HepG2 (cell line): Measurements from ENCODE around the gene ANKRD17. TPM values are rescaled to one million over a fixed set of nuclear protein-coding genes. Genes with fewer than 3 reads are reported as not detected.
A peak's percentile ranks its signal among the peaks of the same experiment; 100 is the strongest.

Source experiments
- MEF2D ChIP-seq: sonication (generic); formaldehyde crosslinking; IDR thresholded peaks from 2 replicates; pipeline ENCODE4 v1.5.1; 2020; ENCODE audit warnings: mild to moderate bottlenecking, missing genetic modification reagents
- SETDB1 ChIP-seq: sonication (generic); formaldehyde crosslinking; IDR thresholded peaks from 2 replicates; pipeline ENCODE4 v1.5.1; 2020; ENCODE audit warnings: missing genetic modification reagents, mild to moderate bottlenecking, borderline replicate concordance
- ZBTB38 ChIP-seq: sonication (generic); formaldehyde crosslinking; IDR thresholded peaks from 2 replicates; pipeline ENCODE4 v1.5.1; 2020; ENCODE audit warnings: mild to moderate bottlenecking, missing genetic modification reagents
- ZNF260 ChIP-seq: sonication (generic); formaldehyde crosslinking; IDR thresholded peaks from 2 replicates; pipeline ENCODE4 v1.4.0; 2020; ENCODE audit warnings: missing genetic modification reagents, low read depth, mild to moderate bottlenecking, borderline replicate concordance
- ZNF33A ChIP-seq: sonication (generic); formaldehyde crosslinking; IDR thresholded peaks from 2 replicates; pipeline ENCODE4 v1.5.1; 2020; ENCODE audit warnings: missing genetic modification reagents, mild to moderate bottlenecking, moderate library complexity, borderline replicate concordance
- ZNF737 ChIP-seq: sonication (generic); formaldehyde crosslinking; IDR thresholded peaks from 2 replicates; pipeline ENCODE4 v1.5.0; 2020; ENCODE audit warnings: missing genetic modification reagents, mild to moderate bottlenecking, borderline replicate concordance
- polyA plus RNA-seq, 8 experiments: library from polyadenylated mRNA; depleted of rRNA in 3 of 8; stranded (reverse) in 7 of 8; unstranded in 1 of 8; fragments of >200 nt; fragmentation: Illumina TruSeq in 4 of 8; extraction: Trizol in 4 of 8; gene quantifications; 2 replicates each; pipeline versions ENCODE4 v1.2.1 to v1.2.3, GENCODE V29; 2011 to 2016; ENCODE audit warnings: low read depth in 4 of 8, missing spikeins in 1 of 8, mixed read lengths in 1 of 8; ENCODE audit not compliant: insufficient read depth in 1 of 8
- total RNA-seq, 5 experiments: library from RNA; depleted of rRNA; stranded (reverse); fragments of >200 nt; fragmentation: Illumina TruSeq; extraction: Trizol; gene quantifications; 2 replicates each; pipeline ENCODE4 v1.2.3, GENCODE V29; 2016; ENCODE audit warnings: low read depth in 1 of 5
- TF ChIP-seq, protein P1 (sequence below): IDR thresholded peaks from 2 replicates; pipeline ENCODE4 v1.6.1; 2016
- TF ChIP-seq, protein P2 (sequence below): sonication (generic); formaldehyde crosslinking; IDR thresholded peaks from 2 replicates; pipeline ENCODE4 v1.4.0; 2020; ENCODE audit warnings: missing genetic modification reagents
- TF ChIP-seq, protein P3 (sequence below): sonication (generic); formaldehyde crosslinking; IDR thresholded peaks from 2 replicates; pipeline ENCODE4 v1.5.1; 2020; ENCODE audit warnings: mild to moderate bottlenecking, missing genetic modification reagents, borderline replicate concordance
- TF ChIP-seq, protein P4 (sequence below): sonication (generic); formaldehyde crosslinking; IDR thresholded peaks from 2 replicates; pipeline ENCODE4 v1.8.0; 2022; ENCODE audit warnings: missing genetic modification reagents, mild to moderate bottlenecking, inconsistent platforms, borderline replicate concordance
- TF ChIP-seq, protein P5 (sequence below): sonication (generic); formaldehyde crosslinking; IDR thresholded peaks from 2 replicates; pipeline ENCODE4 v1.5.0; 2020; ENCODE audit warnings: mild to moderate bottlenecking, missing genetic modification reagents, borderline replicate concordance

ANKRD17 gene
- total and polyA plus RNA-seq, 2 of the 13 experiments (the other 11 are each of a cell fraction or from before 2014, with no cell fraction given), result 55.7 to 61.1 TPM

DNA sequence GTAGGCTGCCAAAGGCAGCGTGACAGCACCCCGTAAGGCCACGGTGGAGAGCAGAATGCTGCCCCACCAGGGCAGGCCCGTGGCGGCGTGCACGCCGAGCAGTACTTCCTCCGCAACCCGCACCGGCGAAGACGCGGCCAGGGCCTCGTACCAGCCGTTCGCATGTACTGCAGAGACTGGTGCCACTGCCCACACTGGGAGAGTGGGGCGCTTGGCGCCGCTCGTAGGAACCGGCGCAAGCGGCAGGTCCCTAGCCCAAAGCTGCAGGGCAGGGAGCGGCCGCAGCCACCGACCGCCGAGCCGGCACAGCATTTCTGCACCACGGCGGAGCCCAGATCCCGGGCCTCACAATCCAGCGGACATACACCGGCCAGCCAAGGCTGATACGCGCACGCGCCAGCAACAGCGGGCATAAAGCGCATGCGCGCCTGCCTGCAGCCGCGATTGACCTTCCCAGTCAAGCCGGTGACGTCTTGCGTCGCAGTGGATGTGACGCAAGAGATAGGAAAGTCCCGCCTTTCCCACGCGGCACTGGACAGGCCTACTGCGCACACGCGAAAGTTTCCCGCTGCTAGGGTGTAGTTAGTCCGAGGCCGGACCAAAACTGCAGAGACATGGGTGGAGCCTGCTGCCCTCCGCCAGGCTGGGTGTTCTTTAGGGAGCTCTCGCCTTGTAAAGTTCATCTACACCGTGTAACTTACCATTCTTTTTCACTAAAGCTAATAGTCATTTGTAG lies 189.1 kb downstream of the ANKRD17 start, which contains the start of gene COX18 (continued):
- peak; percentile 41; the same call in 1 of the 2 replicates for TF ChIP-seq MEF2D (CRISPR knock-in tag)
- TF ChIP-seq ZNF260 (CRISPR knock-in tag), result 0 out of 2 replicates have a peak, but pooled peaks have one; percentile 56
- TF ChIP-seq, protein P1, sequence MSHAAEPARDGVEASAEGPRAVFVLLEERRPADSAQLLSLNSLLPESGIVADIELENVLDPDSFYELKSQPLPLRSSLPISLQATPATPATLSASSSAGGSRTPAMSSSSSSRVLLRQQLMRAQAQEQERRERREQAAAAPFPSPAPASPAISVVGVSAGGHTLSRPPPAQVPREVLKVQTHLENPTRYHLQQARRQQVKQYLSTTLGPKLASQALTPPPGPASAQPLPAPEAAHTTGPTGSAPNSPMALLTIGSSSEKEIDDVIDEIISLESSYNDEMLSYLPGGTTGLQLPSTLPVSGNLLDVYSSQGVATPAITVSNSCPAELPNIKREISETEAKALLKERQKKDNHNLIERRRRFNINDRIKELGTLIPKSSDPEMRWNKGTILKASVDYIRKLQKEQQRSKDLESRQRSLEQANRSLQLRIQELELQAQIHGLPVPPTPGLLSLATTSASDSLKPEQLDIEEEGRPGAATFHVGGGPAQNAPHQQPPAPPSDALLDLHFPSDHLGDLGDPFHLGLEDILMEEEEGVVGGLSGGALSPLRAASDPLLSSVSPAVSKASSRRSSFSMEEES (CRISPR knock-in tag), result no peak
- 0 out of 2 replicates have a peak, but pooled peaks have one; percentile 95 for TF ChIP-seq ZNF737 (CRISPR knock-in tag)
- TF ChIP-seq ZNF33A, result 0 out of 2 replicates have a peak, but pooled peaks have one; percentile 68
- TF ChIP-seq, protein P2, sequence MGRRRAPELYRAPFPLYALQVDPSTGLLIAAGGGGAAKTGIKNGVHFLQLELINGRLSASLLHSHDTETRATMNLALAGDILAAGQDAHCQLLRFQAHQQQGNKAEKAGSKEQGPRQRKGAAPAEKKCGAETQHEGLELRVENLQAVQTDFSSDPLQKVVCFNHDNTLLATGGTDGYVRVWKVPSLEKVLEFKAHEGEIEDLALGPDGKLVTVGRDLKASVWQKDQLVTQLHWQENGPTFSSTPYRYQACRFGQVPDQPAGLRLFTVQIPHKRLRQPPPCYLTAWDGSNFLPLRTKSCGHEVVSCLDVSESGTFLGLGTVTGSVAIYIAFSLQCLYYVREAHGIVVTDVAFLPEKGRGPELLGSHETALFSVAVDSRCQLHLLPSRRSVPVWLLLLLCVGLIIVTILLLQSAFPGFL, result 0 out of 2 replicates have a peak, but pooled peaks have one; percentile 11
- TF ChIP-seq, protein P3, sequence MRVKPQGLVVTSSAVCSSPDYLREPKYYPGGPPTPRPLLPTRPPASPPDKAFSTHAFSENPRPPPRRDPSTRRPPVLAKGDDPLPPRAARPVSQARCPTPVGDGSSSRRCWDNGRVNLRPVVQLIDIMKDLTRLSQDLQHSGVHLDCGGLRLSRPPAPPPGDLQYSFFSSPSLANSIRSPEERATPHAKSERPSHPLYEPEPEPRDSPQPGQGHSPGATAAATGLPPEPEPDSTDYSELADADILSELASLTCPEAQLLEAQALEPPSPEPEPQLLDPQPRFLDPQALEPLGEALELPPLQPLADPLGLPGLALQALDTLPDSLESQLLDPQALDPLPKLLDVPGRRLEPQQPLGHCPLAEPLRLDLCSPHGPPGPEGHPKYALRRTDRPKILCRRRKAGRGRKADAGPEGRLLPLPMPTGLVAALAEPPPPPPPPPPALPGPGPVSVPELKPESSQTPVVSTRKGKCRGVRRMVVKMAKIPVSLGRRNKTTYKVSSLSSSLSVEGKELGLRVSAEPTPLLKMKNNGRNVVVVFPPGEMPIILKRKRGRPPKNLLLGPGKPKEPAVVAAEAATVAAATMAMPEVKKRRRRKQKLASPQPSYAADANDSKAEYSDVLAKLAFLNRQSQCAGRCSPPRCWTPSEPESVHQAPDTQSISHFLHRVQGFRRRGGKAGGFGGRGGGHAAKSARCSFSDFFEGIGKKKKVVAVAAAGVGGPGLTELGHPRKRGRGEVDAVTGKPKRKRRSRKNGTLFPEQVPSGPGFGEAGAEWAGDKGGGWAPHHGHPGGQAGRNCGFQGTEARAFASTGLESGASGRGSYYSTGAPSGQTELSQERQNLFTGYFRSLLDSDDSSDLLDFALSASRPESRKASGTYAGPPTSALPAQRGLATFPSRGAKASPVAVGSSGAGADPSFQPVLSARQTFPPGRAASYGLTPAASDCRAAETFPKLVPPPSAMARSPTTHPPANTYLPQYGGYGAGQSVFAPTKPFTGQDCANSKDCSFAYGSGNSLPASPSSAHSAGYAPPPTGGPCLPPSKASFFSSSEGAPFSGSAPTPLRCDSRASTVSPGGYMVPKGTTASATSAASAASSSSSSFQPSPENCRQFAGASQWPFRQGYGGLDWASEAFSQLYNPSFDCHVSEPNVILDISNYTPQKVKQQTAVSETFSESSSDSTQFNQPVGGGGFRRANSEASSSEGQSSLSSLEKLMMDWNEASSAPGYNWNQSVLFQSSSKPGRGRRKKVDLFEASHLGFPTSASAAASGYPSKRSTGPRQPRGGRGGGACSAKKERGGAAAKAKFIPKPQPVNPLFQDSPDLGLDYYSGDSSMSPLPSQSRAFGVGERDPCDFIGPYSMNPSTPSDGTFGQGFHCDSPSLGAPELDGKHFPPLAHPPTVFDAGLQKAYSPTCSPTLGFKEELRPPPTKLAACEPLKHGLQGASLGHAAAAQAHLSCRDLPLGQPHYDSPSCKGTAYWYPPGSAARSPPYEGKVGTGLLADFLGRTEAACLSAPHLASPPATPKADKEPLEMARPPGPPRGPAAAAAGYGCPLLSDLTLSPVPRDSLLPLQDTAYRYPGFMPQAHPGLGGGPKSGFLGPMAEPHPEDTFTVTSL (CRISPR knock-in tag), result peak; percentile 78
- TF ChIP-seq ZBTB38, result peak; percentile 74; the same call in 1 of the 2 replicates
- TF ChIP-seq, protein P4, sequence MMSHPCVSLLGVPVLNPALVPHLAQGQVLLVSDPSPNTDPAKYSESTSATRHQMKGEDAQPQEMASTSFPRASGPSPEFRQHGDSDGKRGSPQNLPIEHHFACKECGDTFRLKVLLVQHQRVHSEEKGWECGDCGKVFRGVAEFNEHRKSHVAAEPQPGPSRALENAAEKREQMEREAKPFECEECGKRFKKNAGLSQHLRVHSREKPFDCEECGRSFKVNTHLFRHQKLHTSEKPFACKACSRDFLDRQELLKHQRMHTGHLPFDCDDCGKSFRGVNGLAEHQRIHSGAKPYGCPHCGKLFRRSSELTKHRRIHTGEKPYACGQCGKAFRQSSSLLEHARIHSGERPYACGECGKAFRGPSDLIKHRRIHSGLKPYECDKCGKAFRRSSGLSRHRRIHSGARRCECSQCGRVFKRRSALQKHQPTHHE (CRISPR knock-in tag), result peak; percentile 97; the same call in 1 of the 2 replicates
- no peak for TF ChIP-seq SETDB1 (CRISPR knock-in tag)
- TF ChIP-seq, protein P5, sequence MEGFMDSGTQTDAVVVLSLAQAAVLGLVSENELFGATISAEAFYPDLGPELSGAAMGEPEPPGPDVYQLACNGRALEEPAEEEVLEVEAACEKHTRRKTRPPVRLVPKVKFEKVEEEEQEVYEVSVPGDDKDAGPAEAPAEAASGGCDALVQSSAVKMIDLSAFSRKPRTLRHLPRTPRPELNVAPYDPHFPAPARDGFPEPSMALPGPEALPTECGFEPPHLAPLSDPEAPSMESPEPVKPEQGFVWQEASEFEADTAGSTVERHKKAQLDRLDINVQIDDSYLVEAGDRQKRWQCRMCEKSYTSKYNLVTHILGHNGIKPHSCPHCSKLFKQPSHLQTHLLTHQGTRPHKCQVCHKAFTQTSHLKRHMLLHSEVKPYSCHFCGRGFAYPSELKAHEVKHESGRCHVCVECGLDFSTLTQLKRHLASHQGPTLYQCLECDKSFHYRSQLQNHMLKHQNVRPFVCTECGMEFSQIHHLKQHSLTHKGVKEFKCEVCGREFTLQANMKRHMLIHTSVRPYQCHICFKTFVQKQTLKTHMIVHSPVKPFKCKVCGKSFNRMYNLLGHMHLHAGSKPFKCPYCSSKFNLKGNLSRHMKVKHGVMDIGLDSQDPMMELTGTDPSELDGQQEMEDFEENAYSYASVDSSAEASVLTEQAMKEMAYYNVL (CRISPR knock-in tag), result peak; percentile 81; the same call in 1 of the 2 replicates
